HuH-7 (cell line): ENCODE results near the gene COQ7.

Source experiments
- DNase-seq: peaks from one replicate; pipeline ENCODE4 v3.0.0; 2011; ENCODE audit warnings: low spot score

The COQ7 gene

DNA sequence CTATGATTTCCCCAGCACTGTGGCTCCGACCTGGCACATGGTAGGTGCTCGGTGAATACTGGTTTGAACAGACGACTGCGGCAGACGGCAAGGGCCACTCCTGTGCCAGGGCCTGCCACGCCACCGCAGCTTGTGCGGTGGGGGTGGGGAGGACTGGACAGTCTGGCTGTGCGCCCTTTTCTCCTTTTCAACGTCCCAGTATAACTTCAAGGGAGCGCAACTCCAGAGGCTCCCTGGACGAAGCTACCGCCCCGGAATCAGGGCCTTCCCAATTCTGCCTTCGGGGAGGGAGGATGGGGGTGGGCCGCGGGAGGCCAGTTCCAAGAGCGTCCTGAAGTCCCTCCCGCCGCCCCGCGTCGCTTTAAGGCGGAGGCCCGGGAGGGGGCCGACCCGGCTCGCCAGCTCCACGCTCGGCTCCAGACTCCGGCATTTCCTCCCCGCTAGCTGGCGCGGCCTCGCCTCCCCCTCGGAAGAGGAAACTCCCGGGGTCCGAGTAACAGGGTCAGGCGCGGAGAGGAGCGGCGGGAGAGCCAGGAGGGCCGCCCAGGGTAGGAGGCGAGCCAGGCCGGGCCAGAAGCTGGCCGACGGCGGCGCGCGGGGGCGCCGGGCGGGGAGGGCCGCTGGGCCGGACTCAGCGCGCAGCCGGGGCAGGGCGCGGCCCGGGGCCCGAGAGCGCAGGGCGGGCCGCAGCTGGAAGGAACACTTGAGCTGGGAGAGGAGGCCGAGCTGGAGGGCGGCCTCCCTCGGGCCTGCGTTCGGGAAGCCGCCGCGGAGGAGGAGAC is 46.4 kb downstream of the COQ7 start, which contains the start of gene ITPRIPL2:
TSS of gene ITPRIPL2 (plus strand) at position 388 of the 782 bp plus-strand sequence. CDS start 498 bp downstream, outside the sequence.
- DNase-seq = peak; percentile 77

DNA sequence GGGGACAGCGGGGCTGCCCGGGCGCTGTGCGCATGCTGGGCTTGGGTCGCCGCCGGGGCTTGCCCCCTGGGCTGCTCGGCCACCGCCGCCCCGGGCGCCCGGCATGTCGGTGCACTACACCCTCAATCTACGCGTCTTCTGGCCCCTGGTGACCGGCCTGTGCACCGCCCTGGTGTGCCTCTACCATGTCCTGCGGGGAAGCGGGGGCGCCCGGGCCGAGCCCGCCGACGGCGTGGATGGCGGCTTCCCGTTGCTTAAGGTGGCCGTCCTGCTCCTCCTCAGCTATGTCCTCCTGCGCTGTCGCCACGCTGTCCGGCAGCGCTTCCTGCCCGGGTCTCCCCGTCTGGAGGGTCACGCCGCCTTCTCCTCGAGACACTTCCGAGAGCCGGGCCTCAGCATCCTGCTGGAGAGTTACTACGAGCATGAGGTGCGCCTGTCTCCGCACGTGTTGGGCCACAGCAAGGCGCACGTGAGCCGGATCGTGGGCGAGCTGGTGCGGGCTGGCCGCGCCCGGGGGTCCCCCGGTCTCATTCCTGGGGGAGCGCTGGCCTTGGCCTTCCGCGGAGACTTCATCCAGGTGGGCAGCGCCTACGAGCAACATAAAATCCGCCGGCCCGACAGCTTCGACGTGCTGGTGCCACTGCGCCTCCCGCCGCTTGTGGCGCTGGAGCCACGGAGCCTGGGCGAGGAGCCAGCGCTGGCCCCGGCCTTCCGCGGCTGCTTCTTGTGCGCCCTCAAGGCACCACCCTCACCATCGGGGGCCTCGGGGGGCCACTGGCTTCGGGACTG is 47.1 kb downstream of the COQ7 start:
- DNase-seq = peak; percentile 60

DNA sequence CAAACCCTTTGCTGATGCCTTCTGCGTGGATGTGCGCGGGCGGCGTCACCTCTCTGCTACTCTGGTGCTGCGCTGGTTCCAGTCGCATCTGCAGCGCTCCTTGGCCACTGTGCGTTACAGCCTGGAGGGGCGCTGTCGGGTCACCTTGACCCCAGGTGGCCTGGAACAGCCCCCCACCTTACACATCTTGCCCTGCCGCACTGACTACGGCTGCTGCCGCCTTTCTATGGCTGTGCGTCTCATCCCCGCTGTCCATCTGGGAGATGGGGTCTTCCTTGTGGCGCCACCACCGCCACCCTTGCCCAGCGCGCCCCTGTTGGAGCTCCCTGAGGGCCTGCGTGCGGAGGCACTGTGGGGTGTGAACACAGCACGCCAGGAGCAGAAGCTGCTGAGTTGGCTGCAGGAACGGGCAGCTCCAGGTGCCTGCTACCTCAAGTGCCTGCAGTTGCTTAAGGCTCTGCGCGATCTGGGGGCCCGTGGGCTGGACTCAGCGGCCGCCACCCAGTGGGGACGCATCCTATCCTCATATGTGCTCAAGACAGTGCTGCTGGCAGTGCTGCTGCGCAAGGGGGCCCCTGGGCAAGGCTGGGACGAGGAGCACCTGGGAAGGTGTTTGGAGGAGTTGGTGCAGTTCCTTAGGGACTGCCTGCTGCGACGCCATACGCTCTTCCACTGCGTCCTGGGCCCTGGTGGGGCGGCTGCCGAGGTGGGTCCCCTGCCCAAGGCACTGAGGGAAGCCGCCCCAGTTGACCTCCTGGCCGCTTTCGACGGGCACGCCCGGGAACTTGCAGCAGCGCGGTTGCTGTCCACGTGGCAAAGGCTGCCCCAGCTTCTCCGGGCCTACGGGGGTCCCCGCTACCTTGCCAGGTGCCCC is 48.0 kb downstream of the COQ7 start:
- DNase-seq = no peak

DNA sequence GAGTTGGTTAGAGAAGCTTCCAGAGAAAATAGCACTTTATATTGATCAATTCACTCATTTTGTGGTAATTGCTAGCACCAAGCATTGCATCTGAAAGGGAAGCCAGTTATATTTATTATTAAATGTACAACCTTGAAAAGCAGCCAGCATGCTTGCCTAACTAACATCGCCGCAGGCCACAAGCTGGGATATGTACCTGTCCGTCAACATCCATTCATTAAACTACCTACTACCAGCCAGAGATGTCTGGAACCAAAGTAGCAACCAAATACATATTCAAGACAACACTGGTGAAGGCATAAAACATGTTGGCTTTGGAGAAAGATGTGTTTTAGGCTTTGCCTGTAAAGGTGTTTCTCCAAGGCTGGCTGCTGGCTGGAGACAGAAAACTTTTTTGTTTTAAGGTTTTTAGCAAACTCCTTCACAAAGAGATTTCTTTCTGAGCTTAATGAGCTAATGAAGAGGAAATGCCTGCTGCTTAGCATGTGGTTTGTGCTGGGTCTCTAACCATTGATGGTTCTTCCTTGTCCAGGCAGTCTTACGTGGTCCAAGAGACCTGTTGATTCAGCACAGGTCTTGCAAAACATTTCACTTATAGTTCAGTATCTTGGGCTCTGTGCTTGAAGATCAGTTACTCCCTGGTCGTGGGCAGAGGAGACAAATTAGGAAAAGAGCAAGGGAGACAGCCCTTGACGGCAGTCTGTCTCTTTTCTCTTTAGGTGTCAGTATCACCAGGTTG is 49.5 kb downstream of the COQ7 start:
- DNase-seq = no peak

DNA sequence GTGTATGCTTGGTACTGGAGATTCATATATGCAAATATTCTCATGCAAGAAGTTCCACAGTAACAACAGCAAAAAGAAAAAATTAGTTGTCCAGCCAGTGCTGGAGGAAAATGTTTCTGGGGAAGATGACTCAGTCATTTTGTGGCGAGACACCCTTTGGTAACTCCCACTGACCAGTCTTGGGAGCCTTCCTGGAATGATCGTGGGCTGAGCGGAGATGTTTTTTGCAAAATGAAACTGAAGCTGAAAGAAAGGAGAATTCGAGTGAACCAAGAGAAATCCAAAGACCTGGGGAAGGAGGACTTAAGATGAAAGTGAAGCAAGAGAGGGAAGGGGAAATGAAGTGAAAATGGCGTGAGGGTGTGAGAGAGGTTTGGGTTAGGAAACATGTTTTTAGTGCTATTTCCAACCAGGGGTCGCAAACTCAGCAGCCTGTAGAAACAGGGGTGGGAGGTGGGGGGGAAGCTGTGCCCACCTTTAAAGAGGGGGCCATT is 51.6 kb downstream of the COQ7 start:
- DNase-seq = no peak

DNA sequence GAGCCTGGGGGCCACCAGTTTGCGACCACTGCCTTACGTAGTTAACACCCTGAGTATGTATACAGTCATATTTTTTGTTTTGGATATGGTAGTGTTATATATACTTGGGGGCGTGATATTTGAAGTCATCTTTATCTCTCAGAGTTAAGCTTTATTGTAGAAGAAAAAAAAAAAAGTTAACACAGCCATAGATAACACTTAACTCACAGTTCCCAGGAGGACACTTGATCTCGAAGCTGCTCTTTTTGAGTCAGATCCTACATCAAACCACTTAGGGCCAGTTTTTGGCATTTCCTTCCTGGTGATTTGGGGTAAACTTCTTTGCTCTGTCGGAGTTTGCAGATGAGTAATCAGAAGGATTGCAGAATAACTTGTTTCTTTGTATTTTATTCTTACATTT is 52.1 kb downstream of the COQ7 start:
- DNase-seq = no peak

DNA sequence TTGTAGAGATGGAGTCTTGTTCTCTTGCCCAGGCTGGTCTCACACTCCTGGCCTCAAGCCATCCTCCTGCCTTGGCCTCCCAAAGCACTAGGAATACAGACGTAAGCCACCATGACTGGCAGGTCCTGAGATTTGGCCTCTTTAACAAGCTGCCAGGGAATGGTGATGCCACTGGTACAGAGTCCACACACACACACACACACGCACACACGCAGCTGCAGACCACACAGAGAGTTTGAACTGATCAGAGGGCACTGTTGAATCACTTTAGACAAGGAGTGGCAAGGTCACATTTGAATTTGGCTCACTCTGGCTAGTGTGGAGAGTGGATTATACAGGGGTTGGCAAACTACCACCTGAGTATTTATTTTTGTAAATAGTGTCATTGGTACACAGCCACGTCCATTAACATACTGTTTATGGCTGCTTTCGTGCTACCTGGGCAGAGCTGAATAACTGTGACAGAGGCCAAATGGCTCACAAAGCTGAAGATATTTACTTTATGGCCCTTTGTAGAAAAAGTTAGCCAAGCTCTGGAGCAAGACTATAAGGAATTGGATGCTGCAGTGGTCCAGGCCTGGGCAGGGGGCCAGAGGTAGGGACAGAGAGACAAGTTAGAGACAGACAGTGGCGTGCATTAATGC is 56.2 kb downstream of the COQ7 start:
- DNase-seq = no peak

DNA sequence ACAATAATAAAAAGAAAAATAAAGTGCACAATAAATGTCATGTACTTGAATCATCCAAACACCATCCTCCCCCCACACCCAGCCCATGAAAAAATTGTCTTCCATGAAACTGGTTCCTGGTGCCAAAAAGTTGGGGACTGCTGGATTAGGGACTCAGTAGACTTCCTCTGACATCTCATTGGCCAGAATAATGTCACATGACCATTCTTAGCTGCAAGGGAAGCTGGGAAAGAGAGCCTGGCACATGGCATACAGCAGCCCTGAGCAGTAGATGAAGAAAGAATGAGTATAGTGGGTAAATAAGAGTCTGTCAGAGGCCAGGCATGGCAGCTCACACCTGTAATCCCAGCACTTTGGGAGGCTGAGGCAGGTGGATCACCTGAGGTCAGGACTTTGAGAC is 58.9 kb downstream of the COQ7 start:
- no peak for DNase-seq

DNA sequence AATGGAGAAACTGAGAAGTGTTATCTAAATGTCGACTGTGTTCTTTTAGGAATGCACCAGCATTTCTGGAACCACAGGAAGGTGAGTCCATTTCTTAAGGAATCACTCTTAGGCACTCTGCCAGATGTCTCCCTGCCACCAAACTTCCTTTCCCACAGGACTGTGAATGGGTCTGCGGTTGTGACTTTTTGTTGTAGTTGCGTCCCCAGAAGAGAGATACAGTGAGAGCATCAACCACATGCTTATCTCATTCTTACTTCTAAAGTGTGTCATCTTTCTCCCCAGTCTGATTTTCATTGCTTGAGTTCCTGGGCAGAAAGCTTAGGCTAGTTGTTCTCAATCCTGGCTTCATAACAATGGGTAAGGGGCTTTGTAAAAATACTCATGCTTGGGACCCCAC is 59.8 kb downstream of the COQ7 start:
- no peak for DNase-seq

DNA sequence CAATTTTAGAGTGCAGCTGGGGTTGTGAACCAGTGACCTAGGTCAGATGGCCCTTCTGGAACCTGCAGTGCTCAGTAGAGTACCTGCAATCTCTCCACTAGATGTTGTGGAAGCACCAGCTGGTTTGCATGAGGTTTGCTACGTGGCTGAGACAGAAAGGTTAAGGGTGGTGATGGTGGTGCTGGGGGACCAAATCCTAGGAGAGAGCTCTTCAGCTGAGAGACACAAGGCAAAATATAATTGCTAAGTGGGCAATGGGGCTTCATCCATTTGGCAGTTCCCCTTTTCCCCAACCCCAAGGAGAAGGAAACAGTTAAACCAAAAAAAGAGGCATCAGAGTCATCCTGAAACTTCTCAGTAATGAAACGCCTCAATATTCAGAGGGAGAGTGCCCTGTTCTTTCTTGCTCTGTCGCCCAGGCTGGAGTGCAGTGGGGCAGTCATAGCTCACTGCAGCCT is 60.3 kb downstream of the COQ7 start:
- DNase-seq = no peak

DNA sequence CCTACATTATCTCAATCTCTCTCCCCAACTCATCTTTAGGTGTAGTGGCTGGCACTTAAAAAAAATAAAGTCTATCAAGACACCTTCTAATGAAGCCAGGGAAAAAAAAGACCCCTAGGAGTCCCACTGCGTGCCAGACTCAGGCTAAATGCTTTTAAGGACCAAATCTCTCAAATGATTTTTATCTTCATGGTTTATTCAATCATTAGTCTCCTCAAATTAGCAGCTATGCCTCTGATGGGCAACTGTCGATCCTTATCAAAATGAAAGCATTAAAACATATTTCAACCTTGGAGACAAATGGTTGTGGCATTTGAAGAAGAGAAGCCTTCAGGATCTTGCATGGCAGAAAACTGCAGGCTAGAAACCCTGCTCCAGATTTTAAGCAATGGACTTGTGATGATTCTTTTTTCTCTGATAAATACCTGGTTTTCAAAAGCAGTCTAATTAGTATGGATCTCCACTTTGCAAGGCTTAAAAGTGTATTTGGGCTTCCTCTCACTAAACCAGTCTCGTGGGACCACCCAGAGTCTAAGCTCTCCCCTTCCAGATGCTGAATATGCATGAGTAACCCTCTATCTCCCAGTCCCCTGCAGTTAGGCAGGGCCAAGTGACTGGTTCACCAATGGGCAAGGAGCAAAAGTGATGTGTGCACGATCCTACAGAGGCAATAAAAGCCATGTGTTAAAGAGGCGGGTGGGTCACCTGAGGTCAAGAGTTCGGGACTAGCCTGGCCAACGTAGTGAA is 61.2 kb downstream of the COQ7 start:
- no peak for DNase-seq
